Esophagus muscularis mucosa (tissue), 3 donors: ENCODE results near the gene TRIM74.
"Not testable (repeated sequence)": the region's sequence is repeated elsewhere in the genome, so short reads cannot be mapped to it uniquely, and the experiment has no call there.

Source experiments
- CTCF ChIP-seq, 3 experiments: fragments of 200-600 bp in 2 of 3; fragments of 450-650 bp in 1 of 3; sonication (generic) in 2 of 3; IDR thresholded peaks; one replicate each; pipeline ENCODE4 v1.5.1; 2017 to 2019; ENCODE audit warnings: antibody characterized with exemption in 3 of 3, mild to moderate bottlenecking in 2 of 3, moderate library complexity in 1 of 3
- POLR2A ChIP-seq: fragments of 450-650 bp; IDR thresholded peaks from one replicate; pipeline ENCODE4 v1.6.1; 2017; ENCODE audit warnings: antibody characterized with exemption, moderate library complexity, mild to moderate bottlenecking, low read depth
- POLR2AphosphoS5 ChIP-seq, 2 donors: sonication (generic); formaldehyde crosslinking; IDR thresholded peaks; one replicate each; pipeline ENCODE4 v1.6.1; 2017; ENCODE audit warnings: antibody characterized with exemption in 2 of 2

GRCh38 chr7:72954563-72955198 lies 14.6 kb downstream of the TRIM74 start:
- TF ChIP-seq CTCF (IDR thresholded peaks at IDR 0.05); POLR2A; POLR2AphosphoS5 (IDR thresholded peaks at IDR 0.05): not testable (repeated sequence)
